ENCODE results near the gene GJB3.

DNA sequence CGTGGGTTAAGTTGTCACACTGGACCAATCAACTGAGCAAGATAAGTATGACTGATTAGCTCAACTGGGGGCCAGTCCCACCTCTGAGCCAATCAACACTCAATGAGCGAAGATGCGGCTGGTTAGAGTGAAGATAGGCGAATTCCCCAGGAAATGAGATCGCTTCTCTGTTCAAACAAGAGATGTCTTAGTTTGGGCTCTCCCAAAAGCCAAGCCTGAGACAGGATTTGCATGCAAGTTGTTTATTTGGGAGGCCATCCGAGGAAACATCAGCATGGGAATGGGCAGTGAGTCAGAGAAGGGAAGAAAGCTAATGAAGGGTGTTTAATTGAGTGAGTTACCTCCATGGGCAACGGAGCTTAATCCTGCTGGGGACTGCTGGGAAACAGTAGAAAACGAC lies 31.0 kb upstream of the GJB3 start:
- TF ChIP-seq, protein P1, sequence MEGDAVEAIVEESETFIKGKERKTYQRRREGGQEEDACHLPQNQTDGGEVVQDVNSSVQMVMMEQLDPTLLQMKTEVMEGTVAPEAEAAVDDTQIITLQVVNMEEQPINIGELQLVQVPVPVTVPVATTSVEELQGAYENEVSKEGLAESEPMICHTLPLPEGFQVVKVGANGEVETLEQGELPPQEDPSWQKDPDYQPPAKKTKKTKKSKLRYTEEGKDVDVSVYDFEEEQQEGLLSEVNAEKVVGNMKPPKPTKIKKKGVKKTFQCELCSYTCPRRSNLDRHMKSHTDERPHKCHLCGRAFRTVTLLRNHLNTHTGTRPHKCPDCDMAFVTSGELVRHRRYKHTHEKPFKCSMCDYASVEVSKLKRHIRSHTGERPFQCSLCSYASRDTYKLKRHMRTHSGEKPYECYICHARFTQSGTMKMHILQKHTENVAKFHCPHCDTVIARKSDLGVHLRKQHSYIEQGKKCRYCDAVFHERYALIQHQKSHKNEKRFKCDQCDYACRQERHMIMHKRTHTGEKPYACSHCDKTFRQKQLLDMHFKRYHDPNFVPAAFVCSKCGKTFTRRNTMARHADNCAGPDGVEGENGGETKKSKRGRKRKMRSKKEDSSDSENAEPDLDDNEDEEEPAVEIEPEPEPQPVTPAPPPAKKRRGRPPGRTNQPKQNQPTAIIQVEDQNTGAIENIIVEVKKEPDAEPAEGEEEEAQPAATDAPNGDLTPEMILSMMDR (IDR thresholded peaks at IDR 0.05 in 2 of 3, conservative IDR thresholded peaks at IDR 0.05 in 1 of 3; ENCODE audit: control insufficient read depth in 2 of 3, extremely low read depth in 1 of 3, insufficient read depth in 1 of 3, low read depth in 3 of 3, low read length in 3 of 3), result no peak
- TF ChIP-seq CREM (IDR thresholded peaks at IDR 0.05; ENCODE audit: low read depth), result no peak
- TF ChIP-seq, protein P2, sequence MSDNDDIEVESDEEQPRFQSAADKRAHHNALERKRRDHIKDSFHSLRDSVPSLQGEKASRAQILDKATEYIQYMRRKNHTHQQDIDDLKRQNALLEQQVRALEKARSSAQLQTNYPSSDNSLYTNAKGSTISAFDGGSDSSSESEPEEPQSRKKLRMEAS (IDR thresholded peaks at IDR 0.05; ENCODE audit: low read depth, low read length), result no peak
- TF ChIP-seq, protein P3, sequence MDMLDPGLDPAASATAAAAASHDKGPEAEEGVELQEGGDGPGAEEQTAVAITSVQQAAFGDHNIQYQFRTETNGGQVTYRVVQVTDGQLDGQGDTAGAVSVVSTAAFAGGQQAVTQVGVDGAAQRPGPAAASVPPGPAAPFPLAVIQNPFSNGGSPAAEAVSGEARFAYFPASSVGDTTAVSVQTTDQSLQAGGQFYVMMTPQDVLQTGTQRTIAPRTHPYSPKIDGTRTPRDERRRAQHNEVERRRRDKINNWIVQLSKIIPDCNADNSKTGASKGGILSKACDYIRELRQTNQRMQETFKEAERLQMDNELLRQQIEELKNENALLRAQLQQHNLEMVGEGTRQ (IDR thresholded peaks at IDR 0.05; ENCODE audit: borderline replicate concordance, low read depth, low read length), result no peak
- TF ChIP-seq CHD2 (IDR thresholded peaks at IDR 0.05; ENCODE audit: borderline replicate concordance, low read depth, low read length), result no peak
- TF ChIP-seq CHD1 (IDR thresholded peaks at IDR 0.05; ENCODE audit: low read depth, low read length), result no peak
- TF ChIP-seq BMI1 (IDR thresholded peaks at IDR 0.05; ENCODE audit: borderline replicate concordance), result no peak
- TF ChIP-seq SRF (IDR thresholded peaks at IDR 0.05; ENCODE audit: low read depth in 2 of 2, low read length in 2 of 2), result no peak
- TF ChIP-seq LARP7 (IDR thresholded peaks at IDR 0.05), result no peak
- no peak for TF ChIP-seq TAF1 (IDR thresholded peaks at IDR 0.05; ENCODE audit: borderline replicate concordance, low read depth, low read length)
- TF ChIP-seq POLR2AphosphoS5 (IDR thresholded peaks at IDR 0.05; ENCODE audit: low read length), result no peak
- no peak for TF ChIP-seq ATF7 (IDR thresholded peaks at IDR 0.05; ENCODE audit: low read depth)
